ENCODE results near the gene STK39.

- TF ChIP-seq CTCF (IDR thresholded peaks at IDR 0.05), result no peak
- no peak for TF ChIP-seq POLR2A (IDR thresholded peaks at IDR 0.05)
Measured at GRCh38 chr2:168127371-168127770, 120.0 kb downstream of the STK39 start.
